Measurements from ENCODE around the gene CMIP. TPM values are rescaled to one million over a fixed set of nuclear protein-coding genes. Genes with fewer than 3 reads are reported as not detected.

Gene CMIP
- total RNA-seq, 2 donors from 2014 or later: 28.5 to 57.5 TPM

DNA sequence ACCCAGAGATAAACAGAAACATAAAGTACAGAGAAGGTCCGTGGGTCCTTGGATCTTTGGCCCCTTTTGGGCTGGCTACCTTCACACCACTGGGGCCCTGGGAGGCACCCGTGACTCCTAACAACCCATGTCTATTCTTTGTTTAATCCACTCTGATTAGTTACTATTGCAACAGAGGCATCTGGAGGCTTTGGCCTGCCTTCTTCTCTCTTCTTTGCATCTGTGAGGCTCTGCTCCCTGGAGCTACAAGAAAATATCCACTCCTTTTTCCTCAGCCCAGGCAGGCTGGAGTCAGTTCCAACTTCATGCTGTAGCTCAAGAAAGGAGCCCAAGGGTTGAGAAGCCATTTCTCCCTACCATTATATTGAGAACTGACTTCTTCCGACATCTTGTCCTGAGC lies 9.5 kb upstream of the CMIP start:
- no peak overlapping the region for H3K4me3 Mint-ChIP-seq
- no peak overlapping the region for H3K27ac Mint-ChIP-seq
- peaks cover 4% of the 10 kb centered on the region for H3K27me3 Mint-ChIP-seq
- H3K9me3 Mint-ChIP-seq: no peaks in the 10 kb centered on the region
- H3K4me1 Mint-ChIP-seq: peaks cover 5% of the 10 kb centered on the region
- no peaks in the 10 kb centered on the region for H3K36me3 Mint-ChIP-seq (ENCODE audit: low read depth)
- ATAC-seq (replicated peaks): no peak

DNA sequence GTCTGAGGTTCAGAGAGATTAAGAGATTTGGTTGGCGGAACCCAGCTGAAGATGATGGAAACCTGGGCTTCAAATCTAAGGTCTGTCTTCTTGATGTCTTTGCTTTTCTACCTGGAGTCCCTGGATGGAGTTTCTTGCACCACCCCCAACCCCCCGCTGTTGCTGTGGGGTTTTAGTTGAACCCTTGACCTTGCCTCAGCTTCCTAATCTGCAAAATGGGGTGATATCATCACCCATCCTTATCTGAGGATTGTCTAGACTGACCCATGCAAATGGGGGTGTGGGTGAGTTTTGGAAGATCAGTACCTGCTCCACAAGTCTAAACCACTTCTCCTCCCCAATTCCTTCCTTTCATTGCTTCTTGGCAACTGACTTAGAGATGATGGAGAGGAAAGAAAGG lies 9.0 kb upstream of the CMIP start:
- Mint-ChIP-seq H3K9me3 (no peaks in the 10 kb centered on the region), H3K4me1 (peaks cover 5% of the 10 kb centered on the region), H3K27ac (no peak overlapping the region), H3K27me3 (peaks cover 4% of the 10 kb centered on the region), H3K36me3 (ENCODE audit: low read depth) (no peaks in the 10 kb centered on the region), H3K4me3 (no peak overlapping the region)
- ATAC-seq (replicated peaks): no peak

DNA sequence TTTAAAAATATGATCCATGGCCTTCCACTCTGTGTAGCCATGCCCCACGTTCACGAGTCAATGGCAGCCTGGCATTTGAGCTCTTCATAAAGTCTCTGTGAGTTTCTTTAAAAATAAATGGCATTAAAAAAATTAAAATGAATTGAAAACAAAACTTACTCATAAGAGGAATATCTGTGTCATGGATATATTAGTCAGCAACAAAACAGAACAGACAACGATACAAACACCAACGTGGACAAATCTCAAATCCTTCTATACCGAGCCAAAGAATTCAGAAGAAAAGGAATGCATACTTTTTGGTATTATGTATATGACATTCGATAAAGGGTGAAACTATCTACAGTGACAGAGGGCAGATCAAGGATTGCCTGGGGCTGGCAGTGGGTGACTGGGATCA lies 8.2 kb upstream of the CMIP start:
- no peak overlapping the region for H3K4me3 Mint-ChIP-seq
- peak overlapping the region; percentile 72 for H3K27ac Mint-ChIP-seq
- peak; percentile 63 for ATAC-seq (replicated peaks)
- peaks cover 4% of the 10 kb centered on the region for H3K27me3 Mint-ChIP-seq
- H3K9me3 Mint-ChIP-seq: no peaks in the 10 kb centered on the region
- no peaks in the 10 kb centered on the region for H3K36me3 Mint-ChIP-seq (ENCODE audit: low read depth)
- H3K4me1 Mint-ChIP-seq: peaks cover 5% of the 10 kb centered on the region

DNA sequence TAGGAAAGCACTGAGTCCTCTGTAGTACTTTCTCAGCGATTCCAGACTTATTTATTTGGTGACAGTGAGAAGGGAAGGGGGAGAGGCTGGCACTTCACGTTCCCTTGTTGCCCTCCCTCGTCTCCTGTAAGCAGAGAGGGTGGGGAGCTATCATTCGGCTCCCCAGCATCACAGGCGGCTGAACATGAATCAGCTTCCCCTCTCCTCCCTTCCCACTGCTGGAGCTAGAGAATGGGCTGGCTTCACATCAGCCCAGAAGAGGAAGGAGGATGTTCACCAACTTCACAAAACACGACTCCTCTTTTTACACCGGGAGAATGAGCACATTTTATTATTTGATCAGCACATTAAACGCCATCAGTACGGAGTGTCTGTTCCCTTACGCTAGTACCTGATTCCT lies 6.7 kb upstream of the CMIP start:
- ATAC-seq (replicated peaks): no peak
- Mint-ChIP-seq H3K27me3 (peaks cover 4% of the 10 kb centered on the region), H3K9me3 (no peaks in the 10 kb centered on the region), H3K27ac (peak overlapping the region; percentile 13), H3K4me1 (peaks cover 5% of the 10 kb centered on the region), H3K4me3 (no peak overlapping the region), H3K36me3 (ENCODE audit: low read depth) (no peaks in the 10 kb centered on the region)

DNA sequence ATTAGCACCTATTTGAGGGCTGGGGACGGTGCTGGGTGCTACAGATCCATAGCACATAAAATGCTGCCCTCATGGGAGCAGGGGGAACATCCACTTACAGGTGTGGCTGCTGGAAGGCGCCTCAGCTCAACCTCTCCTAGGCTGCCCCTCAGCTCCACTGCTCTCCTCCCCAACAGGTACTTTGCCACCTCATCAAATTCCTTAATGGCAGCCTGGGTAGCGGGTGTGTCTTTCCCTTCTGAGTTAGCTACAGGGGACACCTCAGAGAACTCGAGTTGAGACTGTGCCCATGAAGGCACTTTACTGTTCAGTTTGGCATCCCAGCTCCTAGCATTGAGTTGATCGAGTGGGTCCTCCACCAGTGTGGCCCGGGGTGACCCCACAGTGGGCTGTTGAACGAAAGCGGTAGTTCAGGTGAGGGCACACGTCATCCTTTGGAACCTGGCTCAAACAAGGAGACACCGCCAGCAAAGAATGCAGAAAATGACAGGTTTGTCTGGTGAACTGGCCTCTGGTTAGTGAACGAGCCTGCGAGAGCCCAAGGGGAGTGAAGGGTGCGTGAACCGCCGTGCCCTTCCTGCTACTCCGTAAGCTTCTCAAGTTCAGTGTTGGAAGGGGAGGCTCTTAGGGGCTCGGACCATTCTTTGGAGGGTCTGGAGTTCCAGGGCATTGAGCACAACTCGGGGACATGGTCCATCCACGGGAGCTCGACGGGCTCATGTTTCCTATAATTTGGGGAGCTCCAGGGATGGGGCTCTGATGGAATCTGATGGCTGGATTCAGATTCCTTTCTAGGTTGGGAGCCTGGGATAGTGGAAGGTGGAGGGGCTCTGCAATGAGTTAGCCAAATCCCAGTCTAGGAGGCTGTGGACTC lies 3.5 kb upstream of the CMIP start:
- no peak overlapping the region for H3K4me3 Mint-ChIP-seq
- peaks cover 5% of the 10 kb centered on the region for H3K36me3 Mint-ChIP-seq (ENCODE audit: low read depth)
- no peak for ATAC-seq (replicated peaks)
- H3K27ac Mint-ChIP-seq: no peak overlapping the region
- H3K4me1 Mint-ChIP-seq: peaks cover 8% of the 10 kb centered on the region
- peaks cover 4% of the 10 kb centered on the region for H3K27me3 Mint-ChIP-seq
- H3K9me3 Mint-ChIP-seq: no peaks in the 10 kb centered on the region

DNA sequence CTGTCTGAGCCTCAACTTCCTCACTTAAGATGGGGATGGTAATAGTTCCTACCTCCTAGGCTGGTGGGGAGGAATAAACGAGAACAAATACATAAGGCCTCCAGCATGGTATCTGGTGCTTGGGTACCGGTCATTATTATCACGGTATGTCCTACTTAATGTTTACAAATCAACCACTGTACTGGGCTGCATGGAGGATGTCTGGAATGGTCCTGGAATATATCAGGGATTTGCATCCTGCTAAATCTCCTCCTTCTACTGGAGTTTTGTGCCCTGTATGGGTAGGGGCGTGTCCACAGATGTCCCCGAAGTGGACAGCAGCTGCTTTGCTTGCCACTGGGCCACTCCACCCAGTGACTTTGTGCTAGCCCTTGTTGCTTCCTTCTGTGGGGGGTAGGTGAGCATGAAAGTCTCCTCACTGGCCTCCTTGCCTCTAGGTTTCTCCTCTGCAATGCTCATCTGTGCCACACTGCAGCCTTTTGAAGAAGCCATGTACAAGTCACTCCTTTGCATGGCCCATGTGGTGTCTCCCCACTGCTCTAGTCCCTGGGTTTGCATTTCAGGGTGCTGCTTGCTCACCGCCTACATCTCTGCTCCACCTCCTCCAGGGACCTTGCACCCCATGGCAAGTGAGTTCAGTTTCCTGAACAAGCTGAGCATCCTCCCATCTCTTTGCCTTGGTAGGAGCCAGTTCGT lies 2.2 kb upstream of the CMIP start:
- Mint-ChIP-seq H3K36me3 (ENCODE audit: low read depth) (peaks cover 16% of the 10 kb centered on the region), H3K9me3 (no peaks in the 10 kb centered on the region), H3K27ac (no peak overlapping the region), H3K27me3 (peaks cover 4% of the 10 kb centered on the region), H3K4me1 (peaks cover 11% of the 10 kb centered on the region), H3K4me3 (no peak overlapping the region)
- no peak for ATAC-seq (replicated peaks)

DNA sequence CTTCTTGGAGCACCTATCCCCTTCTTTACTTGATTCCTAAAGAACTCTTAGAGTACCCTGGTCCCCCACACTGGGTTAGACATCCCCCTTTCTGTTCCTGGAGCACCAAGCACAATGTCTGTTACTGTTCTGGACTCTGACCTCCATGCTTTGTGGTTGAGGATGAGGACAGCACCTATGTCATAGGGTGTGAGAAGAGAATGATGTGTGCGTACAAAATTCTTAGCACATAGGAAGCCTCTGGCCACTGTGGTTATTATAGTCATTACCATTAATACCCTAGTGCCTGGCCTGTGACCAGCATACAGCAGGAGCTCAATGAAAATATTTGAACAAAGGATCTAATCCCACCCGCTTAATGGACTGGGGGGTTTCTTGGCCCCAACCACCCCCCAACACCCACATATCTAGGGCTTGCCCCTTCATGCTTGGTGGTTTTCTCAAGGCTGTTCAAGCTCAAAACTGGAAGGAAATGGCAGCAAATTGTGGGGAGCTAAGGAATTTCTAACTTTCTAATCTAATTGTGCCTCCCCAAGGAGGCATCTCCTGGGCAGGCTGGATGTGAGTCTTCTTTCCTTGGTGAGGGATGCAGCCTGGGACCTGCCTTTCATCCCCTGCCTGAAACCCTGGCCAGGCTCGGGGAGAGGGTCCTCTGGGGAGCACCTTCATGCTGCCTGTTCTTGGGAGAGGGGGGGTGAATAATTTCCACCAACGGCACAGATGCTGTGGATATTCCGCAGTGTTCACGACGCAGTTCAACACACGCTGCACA lies 1.5 kb upstream of the CMIP start:
- Mint-ChIP-seq H3K4me3 (peak overlapping the region; percentile 67), H3K9me3 (no peaks in the 10 kb centered on the region), H3K4me1 (peaks cover 11% of the 10 kb centered on the region), H3K27ac (peak overlapping the region; percentile 79), H3K36me3 (ENCODE audit: low read depth) (peaks cover 16% of the 10 kb centered on the region), H3K27me3 (peaks cover 4% of the 10 kb centered on the region)
- no peak for ATAC-seq (replicated peaks)

DNA sequence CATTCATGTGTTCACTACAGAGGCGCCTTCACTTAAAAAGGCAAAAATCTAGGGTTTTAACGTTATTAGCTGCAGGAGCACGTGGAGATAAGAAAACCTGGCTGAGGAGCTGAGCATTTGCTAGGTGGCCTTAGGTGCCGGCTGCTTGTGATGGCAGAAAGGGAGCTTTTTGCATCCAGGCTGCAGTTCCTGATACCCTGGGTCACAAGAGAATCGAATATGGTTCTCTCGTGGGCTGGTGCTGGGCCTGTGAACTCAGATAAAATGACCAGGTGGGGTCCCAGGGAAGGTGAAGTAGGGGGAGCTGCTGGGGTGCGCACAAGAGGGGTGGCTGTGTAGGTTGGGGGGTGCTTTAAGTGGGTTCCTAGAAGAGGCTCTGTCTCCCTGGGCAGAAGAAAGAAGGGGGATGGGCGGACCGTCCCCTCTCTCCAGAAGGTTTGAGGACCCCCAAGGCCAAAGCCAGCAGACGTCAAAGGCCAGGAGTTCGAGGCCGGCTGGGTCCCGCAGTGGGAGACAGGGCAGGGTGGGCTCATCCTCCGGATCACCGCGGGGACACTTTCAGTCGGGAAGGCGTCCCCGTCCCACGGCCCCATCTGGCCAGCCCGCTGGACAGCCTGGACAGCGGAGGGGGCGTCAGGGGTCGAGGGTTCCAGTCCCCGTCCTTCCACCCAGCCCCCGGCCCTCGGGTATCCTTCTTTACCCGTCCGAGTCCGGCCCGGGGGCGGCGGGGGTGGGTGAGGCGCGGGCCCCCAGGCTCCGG lies 740 bp upstream of the CMIP start:
- no peak for ATAC-seq (replicated peaks)
- H3K27ac Mint-ChIP-seq: peak overlapping the region; percentile 79
- H3K36me3 Mint-ChIP-seq (ENCODE audit: low read depth): peaks cover 16% of the 10 kb centered on the region
- H3K4me1 Mint-ChIP-seq: peaks cover 11% of the 10 kb centered on the region
- H3K4me3 Mint-ChIP-seq: peak overlapping the region; percentile 67
- H3K9me3 Mint-ChIP-seq: no peaks in the 10 kb centered on the region
- H3K27me3 Mint-ChIP-seq: no peaks in the 10 kb centered on the region

DNA sequence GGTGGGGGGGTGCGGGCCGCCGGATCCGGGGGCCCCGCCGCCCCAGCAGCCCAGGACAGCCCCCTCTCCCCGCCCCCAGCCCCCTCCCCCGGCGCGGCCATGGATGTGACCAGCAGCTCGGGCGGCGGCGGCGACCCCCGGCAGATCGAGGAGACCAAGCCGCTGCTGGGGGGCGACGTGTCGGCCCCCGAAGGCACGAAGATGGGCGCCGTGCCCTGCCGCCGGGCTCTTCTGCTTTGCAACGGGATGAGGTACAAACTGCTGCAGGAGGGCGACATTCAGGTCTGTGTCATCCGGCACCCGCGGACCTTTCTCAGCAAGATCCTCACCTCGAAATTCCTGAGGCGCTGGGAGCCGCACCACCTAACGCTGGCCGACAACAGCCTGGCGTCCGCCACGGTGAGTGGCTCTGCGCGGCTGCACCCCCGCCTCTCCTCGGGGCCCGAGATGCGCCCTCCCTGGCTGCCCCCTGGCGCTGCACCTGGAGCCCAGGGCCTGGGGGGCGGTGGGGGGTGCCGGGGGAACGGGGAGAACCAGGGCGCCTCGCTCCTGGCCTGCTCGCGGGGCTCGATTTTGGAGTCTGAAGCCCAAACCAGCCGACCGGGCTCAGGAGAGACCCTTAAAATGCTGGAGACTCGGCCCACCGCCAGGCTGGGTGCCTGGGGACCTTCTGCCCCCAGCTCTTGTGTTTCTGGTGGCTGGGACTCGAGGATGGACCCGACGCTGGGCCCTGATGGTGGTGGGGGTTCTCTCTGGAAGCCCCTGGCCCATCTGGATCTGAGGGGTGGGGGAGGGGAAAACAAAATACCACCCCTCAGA lies 744 bp downstream of the CMIP start:
- H3K36me3 Mint-ChIP-seq (ENCODE audit: low read depth): peaks cover 16% of the 10 kb centered on the region
- peak overlapping the region; percentile 99 for H3K4me3 Mint-ChIP-seq
- peak; percentile 45 for ATAC-seq (replicated peaks)
- H3K27ac Mint-ChIP-seq: peak overlapping the region; percentile 96
- no peaks in the 10 kb centered on the region for H3K27me3 Mint-ChIP-seq
- peaks cover 17% of the 10 kb centered on the region for H3K4me1 Mint-ChIP-seq
- H3K9me3 Mint-ChIP-seq: no peaks in the 10 kb centered on the region

DNA sequence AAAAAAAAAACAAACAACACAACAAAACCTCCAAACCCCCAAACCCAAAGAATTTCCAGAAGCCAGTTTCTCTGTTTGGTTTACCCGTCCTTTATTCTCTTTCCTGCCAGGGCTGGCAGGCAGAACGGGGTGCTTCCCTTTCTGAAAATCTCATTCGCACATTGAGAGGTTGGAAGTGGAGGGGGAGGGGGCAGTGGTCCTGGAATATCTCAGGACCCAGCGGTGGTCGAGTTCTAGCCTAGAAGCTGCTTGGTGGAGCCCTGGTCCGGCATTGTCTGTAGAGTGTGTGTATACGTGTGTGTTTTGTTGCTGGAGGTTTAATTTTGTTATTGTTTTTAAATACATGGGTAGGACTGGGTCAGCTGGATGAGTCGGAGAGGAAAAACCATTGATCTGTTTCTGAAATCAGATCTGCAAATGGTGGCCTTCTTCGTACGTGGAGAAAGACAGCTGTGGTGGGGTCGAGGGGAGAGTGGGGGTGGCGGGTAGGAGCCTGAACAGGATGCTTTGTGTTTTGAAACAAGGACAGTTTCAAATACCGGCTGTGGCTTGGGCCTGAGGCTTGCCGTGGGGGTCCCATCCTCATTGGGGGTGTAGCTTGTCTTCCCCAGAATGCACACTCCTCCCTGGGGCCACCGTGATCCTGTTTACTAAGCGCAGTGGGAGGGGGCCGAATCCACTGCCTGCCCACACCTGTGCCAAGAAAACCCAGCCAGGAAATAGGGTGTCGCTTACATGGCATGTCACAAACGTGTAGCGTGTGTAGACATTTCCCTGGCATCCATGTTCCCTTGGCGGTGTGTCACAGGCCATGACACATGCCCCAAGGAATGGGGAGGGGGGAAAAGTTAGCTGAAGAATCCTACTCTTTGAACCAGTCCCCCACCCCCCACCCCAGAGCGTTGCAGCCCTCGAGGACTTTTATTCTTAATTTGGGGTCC lies 1.6 kb downstream of the CMIP start:
- peak overlapping the region; percentile 96 for H3K27ac Mint-ChIP-seq
- peaks cover 26% of the 10 kb centered on the region for H3K4me1 Mint-ChIP-seq
- no peak for ATAC-seq (replicated peaks)
- H3K36me3 Mint-ChIP-seq (ENCODE audit: low read depth): peaks cover 22% of the 10 kb centered on the region
- peak overlapping the region; percentile 99 for H3K4me3 Mint-ChIP-seq
- peaks cover 4% of the 10 kb centered on the region for H3K9me3 Mint-ChIP-seq
- H3K27me3 Mint-ChIP-seq: no peaks in the 10 kb centered on the region

DNA sequence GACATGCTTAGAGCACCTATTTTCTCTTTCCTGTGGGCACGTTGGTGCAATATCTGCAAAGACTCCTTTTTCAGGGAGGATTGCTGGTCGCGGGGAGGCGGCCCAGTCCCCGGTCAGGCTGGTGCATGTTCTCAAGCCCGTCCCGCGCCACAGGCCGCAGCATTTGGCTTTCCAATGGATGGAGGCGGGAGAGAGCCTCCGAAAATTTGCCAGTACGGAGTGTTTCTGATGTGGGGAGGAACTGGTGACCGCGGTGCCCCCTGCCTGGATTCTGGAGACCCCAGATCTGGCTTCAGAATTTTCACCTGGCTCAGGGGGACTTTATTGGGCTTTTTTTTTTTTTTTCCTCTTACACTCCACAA lies 2.3 kb downstream of the CMIP start:
- peaks cover 5% of the 10 kb centered on the region for H3K9me3 Mint-ChIP-seq
- H3K4me1 Mint-ChIP-seq: peaks cover 33% of the 10 kb centered on the region
- H3K4me3 Mint-ChIP-seq: peak overlapping the region; percentile 99
- H3K27me3 Mint-ChIP-seq: no peaks in the 10 kb centered on the region
- peak overlapping the region; percentile 96 for H3K27ac Mint-ChIP-seq
- H3K36me3 Mint-ChIP-seq (ENCODE audit: low read depth): peaks cover 28% of the 10 kb centered on the region
- ATAC-seq (replicated peaks): no peak

DNA sequence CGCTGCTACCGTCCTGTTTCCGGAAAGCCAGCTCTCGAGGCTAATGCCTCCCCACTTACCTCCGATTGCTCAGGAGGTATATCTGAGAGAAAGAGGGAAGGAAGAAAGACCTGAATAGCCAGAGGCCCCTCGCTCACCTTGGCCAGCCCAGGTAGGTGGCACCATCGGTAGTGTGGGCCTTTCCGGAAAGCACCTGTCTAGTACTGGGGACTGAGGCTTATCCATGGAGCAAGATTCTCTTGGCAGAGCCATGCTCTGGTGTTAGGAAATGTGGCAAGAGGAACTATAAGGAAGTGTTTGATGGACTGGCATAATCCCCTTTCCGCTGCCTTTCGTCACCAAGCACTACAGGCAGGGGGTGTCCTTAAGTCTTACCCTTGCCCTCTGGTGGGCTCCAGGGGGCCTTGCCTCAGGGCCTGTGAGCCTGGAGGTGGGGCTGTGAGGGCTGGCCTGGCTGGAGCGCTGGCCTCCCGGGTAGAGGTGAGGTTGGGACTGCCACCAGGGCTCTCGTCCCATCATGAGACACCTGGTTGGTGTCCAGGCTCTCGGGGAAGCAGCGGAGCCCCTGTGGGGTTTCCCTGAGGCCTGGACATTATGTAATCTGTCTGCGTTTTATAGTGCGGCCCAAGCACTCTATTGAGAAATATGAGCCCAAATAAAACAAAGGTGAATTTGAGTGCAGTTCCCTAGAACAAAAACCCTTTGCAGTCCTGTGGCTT lies 2.9 kb downstream of the CMIP start:
- no peaks in the 10 kb centered on the region for H3K27me3 Mint-ChIP-seq
- peaks cover 39% of the 10 kb centered on the region for H3K4me1 Mint-ChIP-seq
- no peak for ATAC-seq (replicated peaks)
- peaks cover 5% of the 10 kb centered on the region for H3K9me3 Mint-ChIP-seq
- H3K4me3 Mint-ChIP-seq: peak overlapping the region; percentile 99
- peaks cover 34% of the 10 kb centered on the region for H3K36me3 Mint-ChIP-seq (ENCODE audit: low read depth)
- H3K27ac Mint-ChIP-seq: peak overlapping the region; percentile 96
